HL-60 (cell line): ENCODE results near the gene SV2C.

Experiments
- CTCF ChIP-seq: IDR thresholded peaks from one replicate; pipeline ENCODE4 v1.5.1; 2011; ENCODE audit warnings: low read length, control low read depth, inconsistent platforms; ENCODE audit not compliant: insufficient read depth
- GABPA ChIP-seq: IDR thresholded peaks from 2 replicates; pipeline ENCODE4 v1.6.1; 2012; ENCODE audit warnings: low read depth
- POLR2AphosphoS5 ChIP-seq: IDR thresholded peaks from 2 replicates; pipeline ENCODE4 v1.6.1; 2012; ENCODE audit warnings: low read depth

GRCh38 chr5:76326577-76327302 is 243.6 kb downstream of the SV2C start:
- TF ChIP-seq CTCF: no peak
- TF ChIP-seq POLR2AphosphoS5: no peak
- no peak for TF ChIP-seq GABPA
